B cell (primary cell): ENCODE data around the gene ZCCHC2.

Experiments
- CTCF ChIP-seq: fragments of 200-600 bp; IDR thresholded peaks from one replicate; pipeline ENCODE4 v1.8.0; 2022; ENCODE audit warnings: antibody characterized with exemption, mild to moderate bottlenecking
- EZH2 ChIP-seq: IDR thresholded peaks from 2 replicates; pipeline ENCODE4 v1.6.1; 2012; ENCODE audit warnings: borderline replicate concordance, low read depth, mild to moderate bottlenecking, moderate library complexity, low read length; ENCODE audit not compliant: insufficient read depth, poor library complexity, severe bottlenecking

- TF ChIP-seq CTCF (no peak), EZH2 (no peak)
Observed at GRCh38 chr18:62537946-62538345, 15.1 kb downstream of the ZCCHC2 start.
